SU-DHL-6 (cell line): ENCODE data around the gene VAPA.
"Not testable (repeated sequence)": the region's sequence is repeated elsewhere in the genome, so short reads cannot be mapped to it uniquely, and the experiment has no call there.

ENCODE experiments used
- H2AFZ ChIP-seq: fragments of 200-600 bp; sonication (generic); 2 replicates; pipeline ENCODE4 v1.6.1; 2014; ENCODE audit warnings: low read depth, mild to moderate bottlenecking, moderate library complexity, mixed read lengths, antibody characterized with exemption, low read length; ENCODE audit not compliant: severe bottlenecking
- H3F3A ChIP-seq: fragments of 200-600 bp; shearing (Covaris generic); 2 replicates; pipeline ENCODE4 v1.6.0; 2016; ENCODE audit warnings: antibody characterized with exemption, mild to moderate bottlenecking; ENCODE audit not compliant: insufficient read depth
- H3K27ac ChIP-seq: fragments of 200-600 bp; sonication (generic); 2 replicates; pipeline ENCODE4 v1.5.1; 2016; ENCODE audit warnings: low read depth, mild to moderate bottlenecking, low read length, moderate library complexity, mixed read lengths
- H3K27me3 ChIP-seq: fragments of 200-600 bp; sonication (generic), shearing (Covaris generic); 2 replicates; pipeline ENCODE4 v1.6.0; 2014; ENCODE audit warnings: mild to moderate bottlenecking, low read length
- H3K36me3 ChIP-seq: fragments of 200-600 bp; sonication (generic); 2 replicates; pipeline ENCODE4 v1.6.1; 2014; ENCODE audit warnings: mild to moderate bottlenecking, low read length, mixed read lengths
- H3K4me2 ChIP-seq: fragments of 300-600, 200-600 bp; shearing (Covaris generic), sonication (generic); 2 replicates; pipeline ENCODE4 v1.6.0; 2014; ENCODE audit warnings: low read length, low read depth, mild to moderate bottlenecking; ENCODE audit not compliant: poor library complexity, severe bottlenecking
- H3K4me3 ChIP-seq: fragments of 200-600 bp; sonication (generic); 2 replicates; pipeline ENCODE4 v1.5.1; 2014; ENCODE audit warnings: antibody characterized with exemption, low read length, mild to moderate bottlenecking, mixed read lengths; ENCODE audit not compliant: insufficient read depth, poor library complexity, severe bottlenecking
- H3K79me2 ChIP-seq: fragments of 200-600 bp; sonication (generic); 2 replicates; pipeline ENCODE4 v1.6.1; 2014; ENCODE audit warnings: mild to moderate bottlenecking, low read length, moderate library complexity; ENCODE audit not compliant: insufficient read depth
- H3K9ac ChIP-seq: fragments of 200-600 bp; sonication (generic); 2 replicates; pipeline ENCODE4 v1.7.0; 2014; ENCODE audit warnings: mild to moderate bottlenecking, low read length
- H3K9me2 ChIP-seq: fragments of 200-600 bp; sonication (generic); replicated peaks from 2 replicates; pipeline ENCODE4 v1.6.1; 2014; ENCODE audit warnings: low read length; ENCODE audit not compliant: insufficient read depth
- H3K9me3 ChIP-seq: fragments of 200-600 bp; sonication (generic); 2 replicates; pipeline ENCODE4 v1.6.1; 2014; ENCODE audit warnings: low read length, mixed read lengths; ENCODE audit not compliant: insufficient read depth
- H4K20me1 ChIP-seq: fragments of 200-600 bp; sonication (generic); 2 replicates; pipeline ENCODE4 v1.6.1; 2014; ENCODE audit warnings: low read depth, mild to moderate bottlenecking, antibody characterized with exemption, low read length, moderate library complexity, mixed read lengths
- EZH2phosphoT487 ChIP-seq: fragments of 200-600 bp; sonication (generic), shearing (Covaris generic); conservative IDR thresholded peaks from 2 replicates; pipeline ENCODE4 v1.6.1; 2018; ENCODE audit warnings: mild to moderate bottlenecking, antibody characterized with exemption, low read length, moderate library complexity, mixed read lengths
- TF ChIP-seq, protein P1 (sequence below): fragments of 200-600 bp; sonication (generic); IDR thresholded peaks from one replicate; pipeline ENCODE4 v1.5.1; 2017; ENCODE audit warnings: antibody characterized with exemption, mild to moderate bottlenecking, low read length, moderate library complexity; ENCODE audit not compliant: insufficient read depth, poor library complexity, severe bottlenecking

VAPA gene

GRCh38 chr18:9910661-9911060 is 3.2 kb upstream of the VAPA start:
- H3K4me2 ChIP-seq: no peak overlapping the region
- no peaks in the 10 kb centered on the region for H3K27me3 ChIP-seq
- no peak overlapping the region for H3K27ac ChIP-seq
- H3K9me3 ChIP-seq: no peaks in the 10 kb centered on the region
- H2AFZ ChIP-seq: no peak overlapping the region
- H3K36me3 ChIP-seq: no peaks in the 10 kb centered on the region
- no peak overlapping the region for H3K9ac ChIP-seq
- H4K20me1 ChIP-seq: peaks cover 6% of the 10 kb centered on the region
- H3K9me2 ChIP-seq: no peaks in the 10 kb centered on the region
- peaks cover 16% of the 10 kb centered on the region for H3K79me2 ChIP-seq
- no peaks in the 10 kb centered on the region for H3F3A ChIP-seq
- TF ChIP-seq EZH2phosphoT487: no peak
- TF ChIP-seq, protein P1, sequence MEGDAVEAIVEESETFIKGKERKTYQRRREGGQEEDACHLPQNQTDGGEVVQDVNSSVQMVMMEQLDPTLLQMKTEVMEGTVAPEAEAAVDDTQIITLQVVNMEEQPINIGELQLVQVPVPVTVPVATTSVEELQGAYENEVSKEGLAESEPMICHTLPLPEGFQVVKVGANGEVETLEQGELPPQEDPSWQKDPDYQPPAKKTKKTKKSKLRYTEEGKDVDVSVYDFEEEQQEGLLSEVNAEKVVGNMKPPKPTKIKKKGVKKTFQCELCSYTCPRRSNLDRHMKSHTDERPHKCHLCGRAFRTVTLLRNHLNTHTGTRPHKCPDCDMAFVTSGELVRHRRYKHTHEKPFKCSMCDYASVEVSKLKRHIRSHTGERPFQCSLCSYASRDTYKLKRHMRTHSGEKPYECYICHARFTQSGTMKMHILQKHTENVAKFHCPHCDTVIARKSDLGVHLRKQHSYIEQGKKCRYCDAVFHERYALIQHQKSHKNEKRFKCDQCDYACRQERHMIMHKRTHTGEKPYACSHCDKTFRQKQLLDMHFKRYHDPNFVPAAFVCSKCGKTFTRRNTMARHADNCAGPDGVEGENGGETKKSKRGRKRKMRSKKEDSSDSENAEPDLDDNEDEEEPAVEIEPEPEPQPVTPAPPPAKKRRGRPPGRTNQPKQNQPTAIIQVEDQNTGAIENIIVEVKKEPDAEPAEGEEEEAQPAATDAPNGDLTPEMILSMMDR: no peak
- no peak overlapping the region for H3K4me3 ChIP-seq

DNA sequence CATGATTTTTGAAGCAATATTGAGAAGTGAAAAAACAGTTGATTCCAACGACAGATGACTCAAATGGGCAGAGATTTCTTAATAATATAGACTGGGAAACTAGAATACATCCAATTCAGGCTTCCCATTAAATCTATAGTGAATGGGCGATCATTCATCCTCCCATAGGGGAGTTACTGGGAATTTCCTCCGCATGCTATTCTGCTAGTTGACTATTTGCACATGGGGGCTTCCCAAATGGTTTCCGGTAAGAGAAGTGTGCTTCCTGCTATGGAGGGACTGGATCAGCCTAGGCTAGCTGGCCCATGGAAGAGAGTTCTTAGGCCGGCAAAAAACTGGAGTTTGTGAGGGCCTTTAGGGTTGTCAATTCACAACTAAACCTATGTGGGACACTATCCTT is 2.6 kb upstream of the VAPA start:
- Histone ChIP-seq H3K9me2 (no peaks in the 10 kb centered on the region), H4K20me1 (peaks cover 12% of the 10 kb centered on the region), H3K4me2 (no peak overlapping the region), H3K79me2 (peaks cover 21% of the 10 kb centered on the region), H3K4me3 (no peak overlapping the region), H3K9me3 (no peaks in the 10 kb centered on the region), H3K27me3 (no peaks in the 10 kb centered on the region), H3F3A (no peaks in the 10 kb centered on the region), H3K36me3 (no peaks in the 10 kb centered on the region), H3K27ac (no peak overlapping the region), H2AFZ (no peak overlapping the region), H3K9ac (no peak overlapping the region)
- TF ChIP-seq EZH2phosphoT487: no peak

- H3K79me2 ChIP-seq: peaks cover 32% of the 10 kb centered on the region
- H3K4me3 ChIP-seq, H2AFZ ChIP-seq, H3F3A ChIP-seq, H3K36me3 ChIP-seq, H3K9ac ChIP-seq, H3K9me2 ChIP-seq, H3K4me2 ChIP-seq, H3K9me3 ChIP-seq, H3K27me3 ChIP-seq, H3K27ac ChIP-seq: not testable (repeated sequence)
- peaks cover 21% of the 10 kb centered on the region for H4K20me1 ChIP-seq
Measured at GRCh38 chr18:9912285-9912684, 1.5 kb upstream of the VAPA start.

DNA sequence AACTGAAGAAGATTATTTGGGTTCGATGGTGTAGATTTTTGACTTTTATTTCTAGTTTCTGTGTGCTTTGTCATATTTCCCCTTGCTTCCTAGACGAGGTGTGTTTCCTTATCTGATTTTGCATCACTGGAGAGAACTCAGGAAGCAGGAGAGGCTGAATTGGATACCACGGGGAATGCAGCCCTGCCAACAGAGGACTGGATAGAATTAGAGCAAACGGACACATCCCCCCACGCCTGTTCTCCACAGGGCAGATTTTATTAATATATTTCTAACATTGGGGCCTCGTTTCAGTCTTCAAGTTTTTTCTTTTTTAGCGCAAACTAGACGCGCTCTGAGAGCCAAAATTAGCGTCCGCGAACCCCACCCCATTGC is 678 bp upstream of the VAPA start:
- peak overlapping the region; percentile 62 for H3K4me2 ChIP-seq
- TF ChIP-seq, protein P1: no peak
- TF ChIP-seq EZH2phosphoT487: no peak
- no peaks in the 10 kb centered on the region for H3K9me3 ChIP-seq
- H3K36me3 ChIP-seq: no peaks in the 10 kb centered on the region
- H3K27me3 ChIP-seq: no peaks in the 10 kb centered on the region
- peaks cover 40% of the 10 kb centered on the region for H3K79me2 ChIP-seq
- peaks cover 30% of the 10 kb centered on the region for H4K20me1 ChIP-seq
- no peak overlapping the region; the same call in 1 of the 2 replicates for H3K27ac ChIP-seq
- peak overlapping the region; percentile 72 for H3K4me3 ChIP-seq
- peak overlapping the region; percentile 96 for H3K9ac ChIP-seq
- H3F3A ChIP-seq: no peaks in the 10 kb centered on the region
- peak overlapping the region; percentile 96 for H2AFZ ChIP-seq
- no peaks in the 10 kb centered on the region for H3K9me2 ChIP-seq
